ENCODE data around the gene PTGR1. TPM values are rescaled to one million over a fixed set of nuclear protein-coding genes. Genes with fewer than 3 reads are reported as not detected.

PTGR1 gene
- total and polyA plus RNA-seq, 2 experiments from 2014 or later = 19.1 to 24.7 TPM

GRCh38 chr9:111605041-111605559 is 5.7 kb upstream of the PTGR1 start (continued):
- TF ChIP-seq ZNF462 (CRISPR knock-in tag; IDR thresholded peaks at IDR 0.05) = no peak
- TF ChIP-seq EZH2phosphoT487 (IDR thresholded peaks at IDR 0.05; ENCODE audit: unreplicated experiment) = no peak
- TF ChIP-seq JUNB (IDR thresholded peaks at IDR 0.05; ENCODE audit: unreplicated experiment) = no peak
- no peak for TF ChIP-seq POLR2AphosphoS5 (IDR thresholded peaks at IDR 0.05; ENCODE audit: low read depth)
- no peak for TF ChIP-seq ETS1 (IDR thresholded peaks at IDR 0.05)
- TF ChIP-seq CREB1 (CRISPR knock-in tag; IDR thresholded peaks at IDR 0.05; ENCODE audit: low read depth) = no peak
- TF ChIP-seq, protein P1, sequence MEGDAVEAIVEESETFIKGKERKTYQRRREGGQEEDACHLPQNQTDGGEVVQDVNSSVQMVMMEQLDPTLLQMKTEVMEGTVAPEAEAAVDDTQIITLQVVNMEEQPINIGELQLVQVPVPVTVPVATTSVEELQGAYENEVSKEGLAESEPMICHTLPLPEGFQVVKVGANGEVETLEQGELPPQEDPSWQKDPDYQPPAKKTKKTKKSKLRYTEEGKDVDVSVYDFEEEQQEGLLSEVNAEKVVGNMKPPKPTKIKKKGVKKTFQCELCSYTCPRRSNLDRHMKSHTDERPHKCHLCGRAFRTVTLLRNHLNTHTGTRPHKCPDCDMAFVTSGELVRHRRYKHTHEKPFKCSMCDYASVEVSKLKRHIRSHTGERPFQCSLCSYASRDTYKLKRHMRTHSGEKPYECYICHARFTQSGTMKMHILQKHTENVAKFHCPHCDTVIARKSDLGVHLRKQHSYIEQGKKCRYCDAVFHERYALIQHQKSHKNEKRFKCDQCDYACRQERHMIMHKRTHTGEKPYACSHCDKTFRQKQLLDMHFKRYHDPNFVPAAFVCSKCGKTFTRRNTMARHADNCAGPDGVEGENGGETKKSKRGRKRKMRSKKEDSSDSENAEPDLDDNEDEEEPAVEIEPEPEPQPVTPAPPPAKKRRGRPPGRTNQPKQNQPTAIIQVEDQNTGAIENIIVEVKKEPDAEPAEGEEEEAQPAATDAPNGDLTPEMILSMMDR (conservative IDR thresholded peaks at IDR 0.05; ENCODE audit: low read depth in 2 of 2) = no peak
- TF ChIP-seq STAT1 (IDR thresholded peaks at IDR 0.05; ENCODE audit: unreplicated experiment) = no peak
- TF ChIP-seq ZNF114 (CRISPR knock-in tag; IDR thresholded peaks at IDR 0.05) = no peak
- no peak for TF ChIP-seq EZH2 (IDR thresholded peaks at IDR 0.05; ENCODE audit: low read depth, unreplicated experiment)

Measured in GM23338 (cell line).